ENCODE data around the gene AKT3. TPM values are rescaled to one million over a fixed set of nuclear protein-coding genes. Genes with fewer than 3 reads are reported as not detected.

The AKT3 gene
- total and polyA plus RNA-seq, 2 experiments from 2014 or later: 4.5 to 18.5 TPM

DNA sequence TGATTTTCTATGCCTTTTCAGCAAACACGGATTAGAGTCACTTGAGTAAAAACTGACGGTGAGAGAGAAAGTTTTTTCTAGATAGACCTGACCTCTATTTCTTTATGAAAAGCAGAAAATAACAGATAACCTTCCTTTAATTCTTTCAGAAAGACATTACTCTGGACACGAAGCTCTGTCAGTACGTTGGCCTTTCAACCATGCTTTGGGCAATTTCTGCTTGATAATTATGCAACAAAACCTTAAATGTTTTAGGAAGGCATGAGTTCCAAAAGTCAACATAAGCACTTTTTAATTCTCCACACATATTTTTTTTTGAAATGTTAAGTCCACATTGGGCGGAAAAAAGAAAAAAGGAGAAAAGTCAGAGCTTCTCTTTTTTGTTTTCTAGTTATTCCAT is 137.8 kb downstream of the AKT3 start (continued):
- TF ChIP-seq, protein P1, sequence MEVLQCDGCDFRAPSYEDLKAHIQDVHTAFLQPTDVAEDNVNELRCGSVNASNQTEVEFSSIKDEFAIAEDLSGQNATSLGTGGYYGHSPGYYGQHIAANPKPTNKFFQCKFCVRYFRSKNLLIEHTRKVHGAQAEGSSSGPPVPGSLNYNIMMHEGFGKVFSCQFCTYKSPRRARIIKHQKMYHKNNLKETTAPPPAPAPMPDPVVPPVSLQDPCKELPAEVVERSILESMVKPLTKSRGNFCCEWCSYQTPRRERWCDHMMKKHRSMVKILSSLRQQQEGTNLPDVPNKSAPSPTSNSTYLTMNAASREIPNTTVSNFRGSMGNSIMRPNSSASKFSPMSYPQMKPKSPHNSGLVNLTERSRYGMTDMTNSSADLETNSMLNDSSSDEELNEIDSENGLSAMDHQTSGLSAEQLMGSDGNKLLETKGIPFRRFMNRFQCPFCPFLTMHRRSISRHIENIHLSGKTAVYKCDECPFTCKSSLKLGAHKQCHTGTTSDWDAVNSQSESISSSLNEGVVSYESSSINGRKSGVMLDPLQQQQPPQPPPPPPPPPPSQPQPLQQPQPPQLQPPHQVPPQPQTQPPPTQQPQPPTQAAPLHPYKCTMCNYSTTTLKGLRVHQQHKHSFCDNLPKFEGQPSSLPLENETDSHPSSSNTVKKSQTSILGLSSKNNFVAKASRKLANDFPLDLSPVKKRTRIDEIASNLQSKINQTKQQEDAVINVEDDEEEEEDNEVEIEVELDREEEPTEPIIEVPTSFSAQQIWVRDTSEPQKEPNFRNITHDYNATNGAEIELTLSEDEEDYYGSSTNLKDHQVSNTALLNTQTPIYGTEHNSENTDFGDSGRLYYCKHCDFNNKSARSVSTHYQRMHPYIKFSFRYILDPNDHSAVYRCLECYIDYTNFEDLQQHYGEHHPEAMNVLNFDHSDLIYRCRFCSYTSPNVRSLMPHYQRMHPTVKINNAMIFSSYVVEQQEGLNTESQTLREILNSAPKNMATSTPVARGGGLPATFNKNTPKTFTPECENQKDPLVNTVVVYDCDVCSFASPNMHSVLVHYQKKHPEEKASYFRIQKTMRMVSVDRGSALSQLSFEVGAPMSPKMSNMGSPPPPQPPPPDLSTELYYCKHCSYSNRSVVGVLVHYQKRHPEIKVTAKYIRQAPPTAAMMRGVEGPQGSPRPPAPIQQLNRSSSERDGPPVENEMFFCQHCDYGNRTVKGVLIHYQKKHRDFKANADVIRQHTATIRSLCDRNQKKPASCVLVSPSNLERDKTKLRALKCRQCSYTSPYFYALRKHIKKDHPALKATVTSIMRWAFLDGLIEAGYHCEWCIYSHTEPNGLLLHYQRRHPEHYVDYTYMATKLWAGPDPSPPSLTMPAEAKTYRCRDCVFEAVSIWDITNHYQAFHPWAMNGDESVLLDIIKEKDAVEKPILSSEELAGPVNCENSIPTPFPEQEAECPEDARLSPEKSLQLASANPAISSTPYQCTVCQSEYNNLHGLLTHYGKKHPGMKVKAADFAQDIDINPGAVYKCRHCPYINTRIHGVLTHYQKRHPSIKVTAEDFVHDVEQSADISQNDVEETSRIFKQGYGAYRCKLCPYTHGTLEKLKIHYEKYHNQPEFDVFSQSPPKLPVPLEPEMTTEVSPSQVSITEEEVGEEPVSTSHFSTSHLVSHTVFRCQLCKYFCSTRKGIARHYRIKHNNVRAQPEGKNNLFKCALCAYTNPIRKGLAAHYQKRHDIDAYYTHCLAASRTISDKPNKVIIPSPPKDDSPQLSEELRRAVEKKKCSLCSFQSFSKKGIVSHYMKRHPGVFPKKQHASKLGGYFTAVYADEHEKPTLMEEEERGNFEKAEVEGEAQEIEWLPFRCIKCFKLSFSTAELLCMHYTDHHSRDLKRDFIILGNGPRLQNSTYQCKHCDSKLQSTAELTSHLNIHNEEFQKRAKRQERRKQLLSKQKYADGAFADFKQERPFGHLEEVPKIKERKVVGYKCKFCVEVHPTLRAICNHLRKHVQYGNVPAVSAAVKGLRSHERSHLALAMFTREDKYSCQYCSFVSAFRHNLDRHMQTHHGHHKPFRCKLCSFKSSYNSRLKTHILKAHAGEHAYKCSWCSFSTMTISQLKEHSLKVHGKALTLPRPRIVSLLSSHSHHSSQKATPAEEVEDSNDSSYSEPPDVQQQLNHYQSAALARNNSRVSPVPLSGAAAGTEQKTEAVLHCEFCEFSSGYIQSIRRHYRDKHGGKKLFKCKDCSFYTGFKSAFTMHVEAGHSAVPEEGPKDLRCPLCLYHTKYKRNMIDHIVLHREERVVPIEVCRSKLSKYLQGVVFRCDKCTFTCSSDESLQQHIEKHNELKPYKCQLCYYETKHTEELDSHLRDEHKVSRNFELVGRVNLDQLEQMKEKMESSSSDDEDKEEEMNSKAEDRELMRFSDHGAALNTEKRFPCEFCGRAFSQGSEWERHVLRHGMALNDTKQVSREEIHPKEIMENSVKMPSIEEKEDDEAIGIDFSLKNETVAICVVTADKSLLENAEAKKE (CRISPR knock-in tag; IDR thresholded peaks at IDR 0.05): no peak

DNA sequence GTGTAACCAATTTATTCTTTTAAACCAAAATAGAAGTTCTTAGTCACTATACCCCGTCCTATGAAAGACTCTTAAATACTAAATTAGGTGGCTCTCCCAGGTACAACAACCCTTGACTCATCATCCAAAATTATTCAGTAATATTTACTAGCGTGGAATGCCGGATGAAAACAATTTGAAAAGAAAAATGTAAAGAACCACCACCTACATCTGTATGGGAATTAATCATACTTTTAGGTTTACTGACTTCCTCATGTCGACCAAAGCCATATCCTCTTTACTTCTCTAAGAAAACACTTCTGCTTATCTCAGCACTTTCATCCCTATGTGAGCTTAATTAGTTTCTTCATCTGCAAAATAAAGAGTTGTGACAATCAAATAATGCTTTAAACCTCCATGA is 139.6 kb downstream of the AKT3 start:
- Histone ChIP-seq H3K4me3 (no peak overlapping the region), H3K4me1 (ENCODE audit: insufficient read depth) (peaks cover 16% of the 10 kb centered on the region), H3K27ac (ENCODE audit: low read depth) (no peak overlapping the region), H4K20me1 (replicated peaks; ENCODE audit: insufficient read depth) (no peaks in the 10 kb centered on the region), H3K27me3 (ENCODE audit: insufficient read depth) (no peaks in the 10 kb centered on the region), H3K79me2 (replicated peaks; ENCODE audit: insufficient read depth) (no peaks in the 10 kb centered on the region), H3F3A (replicated peaks; ENCODE audit: low read depth) (no peaks in the 10 kb centered on the region), H3K4me2 (no peak overlapping the region), H3K36me3 (ENCODE audit: insufficient read depth) (no peaks in the 10 kb centered on the region), H2AFZ (no peak overlapping the region), H3K9me2 (ENCODE audit: insufficient read depth) (no peaks in the 10 kb centered on the region)
- Mint-ChIP-seq H3K9me3 (no peaks in the 10 kb centered on the region), H3K27me3 (ENCODE audit: insufficient read depth, low read depth, poor library complexity) (no peaks in the 10 kb centered on the region), H3K4me3 (no peak overlapping the region), H3K36me3 (ENCODE audit: low read depth) (no peaks in the 10 kb centered on the region), H3K4me1 (peaks cover 28% of the 10 kb centered on the region), H3K27ac (no peak overlapping the region)
- TF ChIP-seq STAT1 (IDR thresholded peaks at IDR 0.05; ENCODE audit: unreplicated experiment) (no peak), CREB1 (CRISPR knock-in tag; IDR thresholded peaks at IDR 0.05; ENCODE audit: low read depth) (no peak), POLR2AphosphoS5 (IDR thresholded peaks at IDR 0.05; ENCODE audit: low read depth) (no peak), EZH2phosphoT487 (IDR thresholded peaks at IDR 0.05; ENCODE audit: unreplicated experiment) (no peak)
- TF ChIP-seq, protein P2, sequence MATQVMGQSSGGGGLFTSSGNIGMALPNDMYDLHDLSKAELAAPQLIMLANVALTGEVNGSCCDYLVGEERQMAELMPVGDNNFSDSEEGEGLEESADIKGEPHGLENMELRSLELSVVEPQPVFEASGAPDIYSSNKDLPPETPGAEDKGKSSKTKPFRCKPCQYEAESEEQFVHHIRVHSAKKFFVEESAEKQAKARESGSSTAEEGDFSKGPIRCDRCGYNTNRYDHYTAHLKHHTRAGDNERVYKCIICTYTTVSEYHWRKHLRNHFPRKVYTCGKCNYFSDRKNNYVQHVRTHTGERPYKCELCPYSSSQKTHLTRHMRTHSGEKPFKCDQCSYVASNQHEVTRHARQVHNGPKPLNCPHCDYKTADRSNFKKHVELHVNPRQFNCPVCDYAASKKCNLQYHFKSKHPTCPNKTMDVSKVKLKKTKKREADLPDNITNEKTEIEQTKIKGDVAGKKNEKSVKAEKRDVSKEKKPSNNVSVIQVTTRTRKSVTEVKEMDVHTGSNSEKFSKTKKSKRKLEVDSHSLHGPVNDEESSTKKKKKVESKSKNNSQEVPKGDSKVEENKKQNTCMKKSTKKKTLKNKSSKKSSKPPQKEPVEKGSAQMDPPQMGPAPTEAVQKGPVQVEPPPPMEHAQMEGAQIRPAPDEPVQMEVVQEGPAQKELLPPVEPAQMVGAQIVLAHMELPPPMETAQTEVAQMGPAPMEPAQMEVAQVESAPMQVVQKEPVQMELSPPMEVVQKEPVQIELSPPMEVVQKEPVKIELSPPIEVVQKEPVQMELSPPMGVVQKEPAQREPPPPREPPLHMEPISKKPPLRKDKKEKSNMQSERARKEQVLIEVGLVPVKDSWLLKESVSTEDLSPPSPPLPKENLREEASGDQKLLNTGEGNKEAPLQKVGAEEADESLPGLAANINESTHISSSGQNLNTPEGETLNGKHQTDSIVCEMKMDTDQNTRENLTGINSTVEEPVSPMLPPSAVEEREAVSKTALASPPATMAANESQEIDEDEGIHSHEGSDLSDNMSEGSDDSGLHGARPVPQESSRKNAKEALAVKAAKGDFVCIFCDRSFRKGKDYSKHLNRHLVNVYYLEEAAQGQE (IDR thresholded peaks at IDR 0.05; ENCODE audit: unreplicated experiment): no peak
- TF ChIP-seq, protein P3, sequence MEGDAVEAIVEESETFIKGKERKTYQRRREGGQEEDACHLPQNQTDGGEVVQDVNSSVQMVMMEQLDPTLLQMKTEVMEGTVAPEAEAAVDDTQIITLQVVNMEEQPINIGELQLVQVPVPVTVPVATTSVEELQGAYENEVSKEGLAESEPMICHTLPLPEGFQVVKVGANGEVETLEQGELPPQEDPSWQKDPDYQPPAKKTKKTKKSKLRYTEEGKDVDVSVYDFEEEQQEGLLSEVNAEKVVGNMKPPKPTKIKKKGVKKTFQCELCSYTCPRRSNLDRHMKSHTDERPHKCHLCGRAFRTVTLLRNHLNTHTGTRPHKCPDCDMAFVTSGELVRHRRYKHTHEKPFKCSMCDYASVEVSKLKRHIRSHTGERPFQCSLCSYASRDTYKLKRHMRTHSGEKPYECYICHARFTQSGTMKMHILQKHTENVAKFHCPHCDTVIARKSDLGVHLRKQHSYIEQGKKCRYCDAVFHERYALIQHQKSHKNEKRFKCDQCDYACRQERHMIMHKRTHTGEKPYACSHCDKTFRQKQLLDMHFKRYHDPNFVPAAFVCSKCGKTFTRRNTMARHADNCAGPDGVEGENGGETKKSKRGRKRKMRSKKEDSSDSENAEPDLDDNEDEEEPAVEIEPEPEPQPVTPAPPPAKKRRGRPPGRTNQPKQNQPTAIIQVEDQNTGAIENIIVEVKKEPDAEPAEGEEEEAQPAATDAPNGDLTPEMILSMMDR (conservative IDR thresholded peaks at IDR 0.05; ENCODE audit: low read depth in 2 of 2): no peak
- no peak for DNase-seq (ENCODE audit: low spot score)
- ATAC-seq: no peak

All from GM23338 (cell line).